Pancreas (tissue), 10 donors: ENCODE measurements around the gene SPAG16. TPM values are rescaled to one million over a fixed set of nuclear protein-coding genes. Genes with fewer than 3 reads are reported as not detected.
"Not testable (repeated sequence)": the region's sequence is repeated elsewhere in the genome, so short reads cannot be mapped to it uniquely, and the experiment has no call there.

Experiments
- ATAC-seq, 4 donors: fragments of 200-7000 bp; cut with Tn5 transposase; one replicate each; pipeline versions ENCODE4 v1.8.0 to v1.9.1; 2020; ENCODE audit warnings: mild to moderate bottlenecking in 4 of 4, moderate library complexity in 4 of 4
- DNase-seq, 6 donors: peaks; one replicate each; pipeline ENCODE4 v3.0.0-alpha.2; 2020
- FAIRE-seq: peaks from 2 replicates; lab custom pipeline; 2012; peaks lifted over from hg19 to GRCh38; lab: Jason Lieb, UNC
- H3K27ac ChIP-seq, 4 donors: fragments of 200-600 bp; sonication (generic); 1 replicate in 3 of 4; 2 replicates in 1 of 4; pipeline versions ENCODE4 v1.5.0 to v1.8.0; 2020
- H3K27me3 ChIP-seq, 4 donors: fragments of 200-600 bp; one replicate each; pipeline ENCODE4 v1.8.0; 2021
- H3K36me3 ChIP-seq, 3 donors: fragments of 200-600 bp; sonication (generic) in 1 of 3; one replicate each; pipeline versions ENCODE4 v1.5.0 to v1.8.0; 2020 to 2021
- H3K4me1 ChIP-seq, 3 donors: fragments of 200-600 bp; one replicate each; pipeline ENCODE4 v1.8.0; 2021
- H3K4me3 ChIP-seq, 4 donors: fragments of 200-600 bp; sonication (generic) in 2 of 4; one replicate each; pipeline versions ENCODE4 v1.5.0 to v1.8.0; 2020 to 2021
- H3K9me3 ChIP-seq, 4 donors: fragments of 200-600 bp; one replicate each; pipeline ENCODE4 v1.8.0; 2021
- WGBS, 2 donors: extraction: QIAGEN DNeasy Blood & Tissue Kit; methylation state at CpG; one replicate each; pipeline ENCODE4 v1.1.7; 2013; 5-methylcytosine and 5-hydroxymethylcytosine counted together
- intact Hi-C, 3 donors: fragments of 100-400 bp; cut with DNase I; formaldehyde crosslinking; loops; one replicate each; pipeline versions ENCODE4 v1.11.1 to v1.14.2; 2022
- polyA plus RNA-seq, 2 donors: library from polyadenylated mRNA; stranded (reverse); fragments of 200-250 nt; gene quantifications; one replicate each; pipeline ENCODE4 v1.2.3, GENCODE V29; 2013
- total RNA-seq, 6 donors: library from RNA; stranded (reverse); fragmentation: NEBNext Ultra II Directional in 4 of 6; extraction: Animal tissue kit (Norgen Biotek cat#: 25700) in 4 of 6; gene quantifications; one replicate each; pipeline versions ENCODE4 v1.2.1 to v1.2.4, GENCODE V29; 2021 to 2023
- TF ChIP-seq, protein P1 (sequence below), 4 donors: fragments of 200-600 bp; sonication (generic) in 3 of 4; IDR thresholded peaks; one replicate each; pipeline versions ENCODE4 v1.5.0 to v1.8.0; 2021; ENCODE audit warnings: antibody characterized with exemption in 4 of 4
- donor health status: healthy with polysubstance abuse.
- donor health status: DM: no; HTN: no; CAD: no; lungs with moderate emphysema.
- donor health status: DM: no; HTN: no; CAD: no.
- donor health status: control.
- donor health status: control.
- donor health status: Bipolar disorder and iron deficiency.
- donor health status: DM: yes; HTN: yes; CAD: no.
- donor health status: DM: no; HTN: no; CAD: no.
- donor health status: DM: no; HTN: no; CAD: no.
- donor health status: DM: yes; HTN: yes; CAD: no.

SPAG16 gene
- total and polyA plus RNA-seq, 8 donors, result 9.7 to 25.7 (median 11.7) TPM

DNA sequence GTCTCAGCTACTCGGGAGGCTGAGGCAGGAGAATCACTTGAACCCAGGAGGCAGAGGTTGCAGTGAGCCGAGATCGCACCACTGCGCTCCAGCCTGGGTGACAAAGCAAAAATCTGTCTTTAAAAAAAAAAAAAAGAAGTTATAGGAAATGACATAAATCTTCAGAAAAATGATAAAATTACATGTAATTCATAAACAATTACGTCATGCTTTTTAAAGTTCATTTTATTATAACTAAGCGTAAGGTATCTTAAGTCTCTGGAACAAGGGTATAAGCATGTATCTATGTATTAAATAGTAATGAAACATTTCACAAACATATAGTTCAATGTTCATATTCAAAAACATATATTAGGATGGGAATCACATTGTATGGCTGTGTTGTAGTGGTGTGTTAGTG lies 425.9 kb downstream of the SPAG16 start:
- Histone ChIP-seq H3K4me1 (no peaks in the 10 kb centered on the region), H3K9me3 (no peaks in the 10 kb centered on the region), H3K27ac (no peak overlapping the region), H3K4me3 (no peak overlapping the region), H3K27me3 (no peaks in the 10 kb centered on the region), H3K36me3 (no peaks in the 10 kb centered on the region)
- TF ChIP-seq, protein P1, sequence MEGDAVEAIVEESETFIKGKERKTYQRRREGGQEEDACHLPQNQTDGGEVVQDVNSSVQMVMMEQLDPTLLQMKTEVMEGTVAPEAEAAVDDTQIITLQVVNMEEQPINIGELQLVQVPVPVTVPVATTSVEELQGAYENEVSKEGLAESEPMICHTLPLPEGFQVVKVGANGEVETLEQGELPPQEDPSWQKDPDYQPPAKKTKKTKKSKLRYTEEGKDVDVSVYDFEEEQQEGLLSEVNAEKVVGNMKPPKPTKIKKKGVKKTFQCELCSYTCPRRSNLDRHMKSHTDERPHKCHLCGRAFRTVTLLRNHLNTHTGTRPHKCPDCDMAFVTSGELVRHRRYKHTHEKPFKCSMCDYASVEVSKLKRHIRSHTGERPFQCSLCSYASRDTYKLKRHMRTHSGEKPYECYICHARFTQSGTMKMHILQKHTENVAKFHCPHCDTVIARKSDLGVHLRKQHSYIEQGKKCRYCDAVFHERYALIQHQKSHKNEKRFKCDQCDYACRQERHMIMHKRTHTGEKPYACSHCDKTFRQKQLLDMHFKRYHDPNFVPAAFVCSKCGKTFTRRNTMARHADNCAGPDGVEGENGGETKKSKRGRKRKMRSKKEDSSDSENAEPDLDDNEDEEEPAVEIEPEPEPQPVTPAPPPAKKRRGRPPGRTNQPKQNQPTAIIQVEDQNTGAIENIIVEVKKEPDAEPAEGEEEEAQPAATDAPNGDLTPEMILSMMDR (IDR thresholded peaks at IDR 0.05), result no peak
- intact Hi-C loops, result no loop called here
- 84 to 93% methylated on average over 6 of the region's 6 CpGs for WGBS, 2 donors
- no peak for ATAC-seq
- no peak for DNase-seq
- no peak for FAIRE-seq

DNA sequence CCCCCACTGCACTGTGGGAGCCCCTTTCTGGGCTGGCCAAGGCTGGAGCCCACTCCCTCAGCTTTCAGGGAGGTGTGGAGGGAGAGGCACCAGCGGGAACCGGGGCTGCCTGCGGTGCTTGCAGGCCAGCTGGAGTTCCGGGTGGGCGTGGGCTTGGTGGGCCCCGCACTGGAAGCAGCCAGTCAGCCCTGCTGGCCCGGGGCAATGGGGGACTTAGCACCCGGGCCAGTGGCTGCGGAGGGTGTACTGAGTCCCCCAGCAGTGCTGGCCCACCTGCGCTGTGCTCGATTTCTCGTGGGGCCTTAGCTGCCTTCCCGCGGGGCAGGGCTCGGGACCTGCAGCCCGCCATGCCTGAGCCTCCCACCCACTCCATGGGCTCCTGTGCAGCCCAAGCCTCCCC lies 434.1 kb downstream of the SPAG16 start:
- DNase-seq, ATAC-seq, intact Hi-C loops: not testable (repeated sequence)

DNA sequence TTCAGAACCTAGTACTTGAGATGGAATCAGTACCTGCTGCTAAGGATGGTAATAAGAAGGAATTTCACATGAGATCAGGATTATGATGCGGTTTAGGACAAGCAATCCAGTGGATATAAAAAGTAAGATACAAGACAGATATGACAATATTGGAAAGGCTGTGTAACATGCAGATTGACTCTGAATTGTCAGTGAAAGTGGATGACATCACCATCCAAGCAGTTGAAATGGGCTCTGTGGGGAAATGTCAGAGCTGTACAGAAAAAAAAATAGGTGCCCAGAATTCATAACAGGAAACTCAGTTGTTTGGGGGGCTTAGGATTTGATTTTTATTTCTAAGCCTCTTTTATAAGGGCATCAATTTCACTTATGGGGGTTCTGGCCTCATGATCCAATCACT lies 438.3 kb downstream of the SPAG16 start:
- 80 to 92% methylated on average over 1 of the region's 1 CpG for WGBS, 2 donors

More for the DNA sequence above, 434.1 kb downstream of the SPAG16 start:
- WGBS, 2 donors, result 93 to 94% methylated on average over 14 to 16 of the region's 16 CpGs
- H3K27me3 ChIP-seq, H3K27ac ChIP-seq, H3K9me3 ChIP-seq, H3K4me3 ChIP-seq, H3K36me3 ChIP-seq, H3K4me1 ChIP-seq, FAIRE-seq: not testable (repeated sequence)

DNA sequence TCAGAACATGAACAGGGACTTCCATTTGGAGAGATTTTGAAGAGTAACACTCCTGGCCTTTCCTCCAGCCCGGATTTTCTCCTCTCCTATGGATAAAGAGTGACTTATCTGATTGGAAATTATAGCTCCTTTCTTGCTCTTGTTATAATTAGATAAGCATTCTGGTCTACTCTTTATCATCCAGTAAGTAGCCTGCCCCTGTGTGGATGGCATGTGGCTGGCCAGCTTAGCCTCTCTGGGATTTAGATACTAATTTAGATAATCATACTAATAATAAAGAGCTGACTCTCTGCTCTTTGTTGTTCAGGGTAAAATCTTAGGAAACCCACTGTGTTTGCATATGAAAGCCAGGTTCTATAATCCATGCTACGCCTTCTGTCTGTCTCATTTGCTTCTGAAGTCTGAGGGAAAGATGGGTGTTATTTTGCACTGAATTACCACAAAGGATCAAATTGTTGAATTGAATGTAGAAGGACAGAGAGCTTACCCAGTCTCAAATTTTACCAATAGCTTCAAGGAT lies 438.8 kb downstream of the SPAG16 start:
- no peak for ATAC-seq
- no peak overlapping the region for H3K27ac ChIP-seq
- no peaks in the 10 kb centered on the region for H3K4me1 ChIP-seq
- no peak for FAIRE-seq
- no peak overlapping the region for H3K4me3 ChIP-seq
- DNase-seq, result no peak
- TF ChIP-seq, protein P1 (IDR thresholded peaks at IDR 0.05), result no peak
- WGBS, 2 donors, result 55 to 60% methylated on average over 2 of the region's 2 CpGs
- H3K27me3 ChIP-seq, result no peaks in the 10 kb centered on the region
- H3K9me3 ChIP-seq, result no peaks in the 10 kb centered on the region
- no peaks in the 10 kb centered on the region for H3K36me3 ChIP-seq
- intact Hi-C loops, result no loop called here

More for the DNA sequence above, 438.3 kb downstream of the SPAG16 start:
- no peaks in the 10 kb centered on the region for H3K27me3 ChIP-seq
- H3K36me3 ChIP-seq, result no peaks in the 10 kb centered on the region
- no peaks in the 10 kb centered on the region for H3K9me3 ChIP-seq
- no peak overlapping the region for H3K27ac ChIP-seq
- FAIRE-seq (no peak), ATAC-seq (no peak), DNase-seq (no peak)
- intact Hi-C loops, result no loop called here
- H3K4me3 ChIP-seq, result no peak overlapping the region
- TF ChIP-seq, protein P1 (IDR thresholded peaks at IDR 0.05), result no peak
- H3K4me1 ChIP-seq, result no peaks in the 10 kb centered on the region

DNA sequence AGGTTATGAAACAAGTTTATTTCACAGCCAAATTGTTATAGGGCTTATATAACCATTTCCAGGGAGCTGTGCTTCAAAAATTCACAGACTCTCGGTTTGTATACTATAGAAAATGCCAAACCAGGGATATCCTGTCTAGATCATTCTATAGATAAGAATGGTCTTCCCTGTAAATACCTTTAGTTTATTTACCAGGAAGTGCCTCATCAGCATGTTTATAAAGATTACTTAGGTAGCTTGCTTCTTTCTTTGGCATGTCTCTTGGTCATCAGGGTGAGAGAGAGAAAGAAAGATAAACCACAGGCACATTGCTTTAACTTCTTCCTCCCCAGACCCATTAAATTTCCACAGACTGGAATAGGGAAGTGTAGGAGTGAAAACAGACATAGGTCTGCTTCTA lies 439.4 kb downstream of the SPAG16 start:
- H3K4me1 ChIP-seq, result no peaks in the 10 kb centered on the region
- TF ChIP-seq, protein P1 (IDR thresholded peaks at IDR 0.05), result no peak
- H3K4me3 ChIP-seq, result no peak overlapping the region
- FAIRE-seq, result no peak
- no peaks in the 10 kb centered on the region for H3K36me3 ChIP-seq
- WGBS, 2 donors, result 44 to 49% methylated on average over 1 of the region's 1 CpG
- no peak overlapping the region for H3K27ac ChIP-seq
- DNase-seq, result no peak
- ATAC-seq, result no peak
- intact Hi-C loops, result no loop called here
- no peaks in the 10 kb centered on the region for H3K9me3 ChIP-seq
- H3K27me3 ChIP-seq, result no peaks in the 10 kb centered on the region
